AG09309 (cell line): ENCODE results near the gene HIF3A.
"Not testable (repeated sequence)": the region's sequence is repeated elsewhere in the genome, so short reads cannot be mapped to it uniquely, and the experiment has no call there.

Source experiments
- DNase-seq: peaks from one replicate; pipeline ENCODE4 v3.0.0-alpha.2; 2010; ENCODE audit warnings: low read depth
- H3K4me3 ChIP-seq: 2 replicates; pipeline ENCODE4 v1.5.1; 2011; ENCODE audit warnings: mild to moderate bottlenecking, low read depth, low read length, moderate library complexity; ENCODE audit not compliant: control insufficient read depth
- CTCF ChIP-seq: IDR thresholded peaks from 2 replicates; pipeline ENCODE4 v1.5.1; 2011; ENCODE audit warnings: mild to moderate bottlenecking, low read depth, low read length, inconsistent platforms; ENCODE audit not compliant: insufficient read depth, control insufficient read depth; ENCODE audit errors: missing control alignments

HIF3A gene

GRCh38 chr19:46296722-46297461 lies at the start of gene HIF3A:
Gene HIF3A (plus strand): TSS chr19:46297042. CDS start chr19:46297077, 35 bp downstream.
- no peak for TF ChIP-seq CTCF
- H3K4me3 ChIP-seq, result no peak within 1 kb of the TSS
- DNase-seq, result no peak

DNA sequence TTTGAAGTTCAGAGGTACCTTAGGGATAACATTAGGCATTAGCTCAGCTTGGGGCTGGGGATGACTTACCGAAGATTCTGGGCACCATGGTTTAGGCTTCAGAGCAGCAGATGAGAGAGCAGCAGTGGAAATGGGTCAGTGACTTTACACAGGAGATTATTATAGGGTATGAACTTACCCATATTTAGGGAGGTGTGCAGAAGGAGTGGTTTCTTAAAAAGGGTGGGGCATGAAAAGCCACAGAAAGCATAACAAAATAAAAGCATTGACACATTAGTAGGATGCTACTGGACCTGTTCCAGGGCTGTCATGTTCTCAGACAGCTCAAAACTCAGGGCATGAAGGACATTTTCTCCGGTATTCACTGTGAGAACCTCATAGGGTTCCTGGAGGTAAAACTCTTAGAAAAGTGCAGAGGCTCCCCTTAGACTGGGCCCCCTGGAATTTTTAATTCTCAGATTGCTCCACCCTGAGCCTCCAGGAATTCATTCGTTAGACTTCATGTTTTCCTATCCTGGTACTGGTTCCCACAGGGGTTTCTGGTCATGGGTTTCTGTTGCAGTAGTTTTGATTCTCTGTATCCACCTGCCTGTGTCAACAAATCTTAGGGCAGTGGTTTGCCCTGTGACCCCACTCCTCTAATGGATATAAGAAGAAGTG lies 46.6 kb upstream of the HIF3A start:
- no peak for TF ChIP-seq CTCF
- no peak overlapping the region for H3K4me3 ChIP-seq
- DNase-seq, result no peak

- DNase-seq, result no peak
- H3K4me3 ChIP-seq, result no peak overlapping the region
- no peak for TF ChIP-seq CTCF
Observed at GRCh38 chr19:46251416-46251815, 45.4 kb upstream of the HIF3A start.

- DNase-seq, result no peak
- no peak overlapping the region for H3K4me3 ChIP-seq
- TF ChIP-seq CTCF, result no peak
Observed at GRCh38 chr19:46254776-46255175, 42.1 kb upstream of the HIF3A start.

DNA sequence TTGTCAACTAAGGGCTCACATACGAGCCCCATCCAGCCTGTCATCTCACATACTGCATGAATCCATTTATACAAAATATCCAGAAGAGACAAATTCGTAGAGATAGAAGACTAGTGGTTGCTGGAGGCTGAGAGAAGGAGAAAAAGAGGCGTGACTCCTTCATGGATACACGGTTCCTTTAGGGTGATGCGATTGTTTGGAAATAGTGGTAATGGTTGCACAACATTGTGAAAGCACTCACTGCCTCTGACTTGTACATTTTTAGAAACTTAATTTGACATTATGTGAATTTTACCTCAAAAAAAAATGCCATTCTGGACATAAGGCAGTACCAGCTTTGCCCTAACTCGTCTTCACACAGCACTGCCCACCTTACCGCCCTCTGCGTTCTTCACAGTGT lies 40.0 kb upstream of the HIF3A start:
- no peak for DNase-seq
- H3K4me3 ChIP-seq, result no peak overlapping the region
- TF ChIP-seq CTCF, result no peak

DNA sequence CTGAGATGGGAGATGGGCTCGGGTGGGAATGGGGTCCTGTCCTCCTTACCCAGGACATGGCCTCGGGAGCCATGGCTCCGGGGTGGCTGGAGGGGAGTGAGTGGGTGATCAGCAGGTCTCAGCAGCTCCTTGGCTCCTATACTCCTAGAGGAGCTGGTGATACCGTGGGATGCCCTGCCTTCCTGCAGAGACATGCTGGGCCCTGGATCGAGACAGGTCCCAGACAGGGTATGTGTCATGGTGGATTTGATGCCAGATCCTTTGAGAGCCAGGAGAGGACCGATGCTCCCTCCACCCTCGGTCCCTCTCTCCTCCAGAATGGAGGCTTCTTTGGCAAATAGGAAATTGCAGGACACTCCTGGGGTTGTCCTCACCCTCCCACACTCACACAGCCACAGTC lies 35.3 kb upstream of the HIF3A start:
- not testable (repeated sequence) for DNase-seq, H3K4me3 ChIP-seq

DNA sequence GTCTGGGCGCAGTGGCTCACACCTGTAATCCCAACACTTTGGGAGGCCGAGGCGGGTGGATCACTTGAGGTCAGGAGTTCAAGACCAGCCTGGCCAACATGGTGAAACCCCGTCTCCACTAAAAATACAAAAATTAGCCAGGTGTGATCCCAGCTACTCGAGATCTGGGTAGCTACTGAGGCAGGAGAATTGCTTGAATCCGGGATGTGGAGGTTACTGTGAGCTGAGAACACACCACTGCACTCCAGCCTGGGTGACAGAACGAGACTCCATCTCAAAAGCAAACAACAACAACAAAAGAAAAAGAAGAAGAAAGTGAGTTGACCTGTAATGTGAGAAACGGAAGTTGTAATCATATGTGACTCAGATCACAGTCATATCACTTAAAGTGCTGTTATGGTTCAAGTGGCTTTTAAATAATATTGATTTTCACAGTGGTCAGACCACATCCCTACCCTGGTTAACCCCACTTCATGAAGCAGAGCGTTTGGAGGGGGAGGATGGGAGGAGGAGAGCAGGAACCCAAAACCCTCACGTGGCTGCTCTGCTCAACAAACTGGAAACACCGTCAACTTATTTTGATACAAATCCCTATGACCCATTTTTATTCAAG lies 34.1 kb upstream of the HIF3A start:
- H3K4me3 ChIP-seq, DNase-seq: not testable (repeated sequence)

GRCh38 chr19:46264801-46265200 lies 32.0 kb upstream of the HIF3A start:
- not testable (repeated sequence) for H3K4me3 ChIP-seq, DNase-seq
